ENCODE measurements around the gene PPWD1. TPM values are rescaled to one million over a fixed set of nuclear protein-coding genes. Genes with fewer than 3 reads are reported as not detected.

PPWD1 gene
- total and polyA plus RNA-seq, 2 of the 13 experiments (the other 11 are each of a cell fraction or from before 2014, with no cell fraction given): 7.4 to 44.3 TPM

- TF ChIP-seq ZBTB44 (CRISPR knock-in tag; IDR thresholded peaks at IDR 0.05) (0 out of 2 replicates have a peak, but pooled peaks have one; percentile 17), ZNF558 (CRISPR knock-in tag; IDR thresholded peaks at IDR 0.05; ENCODE audit: borderline replicate concordance) (no peak), GPBP1L1 (CRISPR knock-in tag; IDR thresholded peaks at IDR 0.05) (no peak), ZNF761 (CRISPR knock-in tag; conservative IDR thresholded peaks at IDR 0.05) (0 out of 2 replicates have a peak, but pooled peaks have one; percentile 43), ZNF678 (CRISPR knock-in tag; IDR thresholded peaks at IDR 0.05) (no peak), HOXA9 (CRISPR knock-in tag; IDR thresholded peaks at IDR 0.05; ENCODE audit: borderline replicate concordance) (no peak), ZMYM4 (CRISPR knock-in tag; IDR thresholded peaks at IDR 0.05) (peak; percentile 100), ZNF296 (CRISPR knock-in tag; conservative IDR thresholded peaks at IDR 0.05) (no peak), ZNF740 (CRISPR knock-in tag; IDR thresholded peaks at IDR 0.05) (no peak), REST (IDR thresholded peaks at IDR 0.05; ENCODE audit: borderline replicate concordance in 1 of 2, low read depth in 1 of 2, low read length in 2 of 2) (peak in 1 of 2 experiments; percentile 58; a peak in 1 of 4 replicates), NR2F2 (IDR thresholded peaks at IDR 0.05; ENCODE audit: borderline replicate concordance, low read depth) (no peak), CEBPG (CRISPR knock-in tag; IDR thresholded peaks at IDR 0.05) (no peak), TFE3 (CRISPR knock-in tag; IDR thresholded peaks at IDR 0.05) (no peak), GMEB1 (CRISPR knock-in tag; IDR thresholded peaks at IDR 0.05; ENCODE audit: borderline replicate concordance) (peak; percentile 88), ZFP36L2 (CRISPR knock-in tag; IDR thresholded peaks at IDR 0.05) (no peak)
Observed at GRCh38 chr5:65562731-65563701, at the start of gene PPWD1, which contains the start of gene CENPK (continued).

All from HepG2 (cell line).